Measurements from ENCODE around the gene FNDC11.
"Not testable (repeated sequence)": the region's sequence is repeated elsewhere in the genome, so short reads cannot be mapped to it uniquely, and the experiment has no call there.

FNDC11 gene

GRCh38 chr20:63587256-63587655 lies 33.3 kb downstream of the FNDC11 start:
- no peak for DNase-seq

GRCh38 chr20:63587776-63588591 lies 34.0 kb downstream of the FNDC11 start:
- DNase-seq, result peak; percentile 56

- no peak for DNase-seq
Observed at GRCh38 chr20:63588641-63589041, 34.7 kb downstream of the FNDC11 start.

GRCh38 chr20:63589261-63590217 lies 35.6 kb downstream of the FNDC11 start:
- DNase-seq, result no peak

- no peak for DNase-seq
Observed at GRCh38 chr20:63590218-63591146, 36.5 kb downstream of the FNDC11 start.

GRCh38 chr20:63591147-63591533 lies 37.2 kb downstream of the FNDC11 start:
- no peak for DNase-seq

GRCh38 chr20:63591786-63592355 lies 37.9 kb downstream of the FNDC11 start:
- no peak for DNase-seq

GRCh38 chr20:63592661-63593060 lies 38.7 kb downstream of the FNDC11 start:
- DNase-seq, result no peak

GRCh38 chr20:63594043-63594561 lies 40.1 kb downstream of the FNDC11 start:
- DNase-seq, result no peak

GRCh38 chr20:63595416-63596127 lies 41.6 kb downstream of the FNDC11 start:
- no peak for DNase-seq

- DNase-seq, result no peak
Observed at GRCh38 chr20:63596423-63596822, 42.5 kb downstream of the FNDC11 start.

GRCh38 chr20:63597651-63598478 lies 43.9 kb downstream of the FNDC11 start:
- no peak for DNase-seq

- no peak for DNase-seq
Observed at GRCh38 chr20:63598479-63599395, 44.8 kb downstream of the FNDC11 start.

GRCh38 chr20:63599396-63600050 lies 45.6 kb downstream of the FNDC11 start:
- DNase-seq, result no peak

GRCh38 chr20:63601679-63602078 lies 47.7 kb downstream of the FNDC11 start:
- DNase-seq, result not testable (repeated sequence)

- DNase-seq, result no peak
Observed at GRCh38 chr20:63602321-63602720, 48.4 kb downstream of the FNDC11 start.

Data from inflammatory macrophage treated with lipopolysaccharide for 4 hours (primary cell).